GM12878 (cell line): ENCODE data around the gene MYO7B. TPM values are rescaled to one million over a fixed set of nuclear protein-coding genes. Genes with fewer than 3 reads are reported as not detected.

ENCODE experiments used
- ATAC-seq: fragments of 200-7000 bp; cut with Tn5 transposase; 3 replicates; pipeline ENCODE4 v1.9.1; 2020; ENCODE audit warnings: mild to moderate bottlenecking, moderate library complexity
- BruUV-seq: library from RNA; stranded (reverse); fragments of 400-500 nt; replicated peaks from 2 replicates; lab custom pipeline; 2021; lab: Mats Ljungman, UMichigan
- CTCF ChIA-PET: fragments of 300-600 bp; sonication (Branson Sonifier 250); formaldehyde crosslinking; extraction: SDS; loops from one replicate; lab custom pipeline; 2021; ENCODE audit warnings: inconsistent platforms; lab: Yijun Ruan, JAX
- POLR2A ChIA-PET: fragments of 350-600 bp; formaldehyde crosslinking; extraction: SDS; loops from one replicate; lab custom pipeline; 2021; ENCODE audit warnings: inconsistent platforms; lab: Charles Lee
- RAD21 ChIA-PET: fragments of 300-600 bp; sonication (Branson Sonifier 250); formaldehyde crosslinking; loops from one replicate; lab custom pipeline; 2023; ENCODE audit warnings: antibody characterized with exemption; ENCODE audit not compliant: unreplicated experiment; lab: Charles Lee
- SMC1A ChIA-PET: fragments of 300-600 bp; sonication (Branson Sonifier 250); formaldehyde crosslinking; loops from one replicate; lab custom pipeline; 2023; ENCODE audit not compliant: unreplicated experiment, uncharacterized antibody; lab: Charles Lee
- DNase-seq: peaks from one replicate; pipeline ENCODE4 v3.0.0-alpha.2; 2011; ENCODE audit warnings: low read depth, low spot score
- FAIRE-seq: peaks from 3 replicates; lab custom pipeline; 2011; peaks lifted over from hg19 to GRCh38; lab: Jason Lieb, UNC
- H2AFZ ChIP-seq: 2 replicates; pipeline ENCODE4 v1.6.0; 2011; ENCODE audit warnings: low read depth, low read length, control low read depth; ENCODE audit not compliant: control insufficient read depth
- H3K27ac ChIP-seq: 2 replicates; pipeline ENCODE4 v1.5.1; 2011; ENCODE audit warnings: control low read depth; ENCODE audit not compliant: control insufficient read depth, insufficient read depth
- H3K27me3 ChIP-seq, 2 experiments: replicated peaks in 1 of 2; 2 replicates each; pipeline versions ENCODE4 v1.6.0 to v1.6.1; 2011; ENCODE audit warnings: low read length in 1 of 2; ENCODE audit not compliant: control insufficient read depth in 2 of 2, insufficient read depth in 2 of 2
- H3K36me3 ChIP-seq, 2 experiments: 2 replicates each; pipeline ENCODE4 v1.5.1; 2011; ENCODE audit warnings: low read length in 1 of 2; ENCODE audit not compliant: control insufficient read depth in 2 of 2, insufficient read depth in 2 of 2
- H3K4me1 ChIP-seq: 2 replicates; pipeline ENCODE4 v1.6.1; 2011; ENCODE audit warnings: mild to moderate bottlenecking, low read length, moderate library complexity, mixed read lengths; ENCODE audit not compliant: control insufficient read depth, insufficient read depth
- H3K4me2 ChIP-seq: 2 replicates; pipeline ENCODE4 v1.6.0; 2011; ENCODE audit warnings: control low read depth; ENCODE audit not compliant: control insufficient read depth, insufficient read depth
- H3K4me3 ChIP-seq: fragments of 200-600 bp; sonication (generic); 2 replicates; pipeline ENCODE4 v1.5.1; 2016
- H3K79me2 ChIP-seq: 2 replicates; pipeline ENCODE4 v1.6.0; 2011; ENCODE audit warnings: low read length; ENCODE audit not compliant: control insufficient read depth, insufficient read depth
- H3K9ac ChIP-seq: 2 replicates; pipeline ENCODE4 v1.8.0; 2011; ENCODE audit warnings: low read length, control low read depth, mixed read lengths; ENCODE audit not compliant: control insufficient read depth, insufficient read depth
- H3K9me3 ChIP-seq: replicated peaks from 3 replicates; pipeline ENCODE4 v1.5.1; 2011; ENCODE audit warnings: mild to moderate bottlenecking, low read length; ENCODE audit not compliant: control insufficient read depth, insufficient read depth
- H4K20me1 ChIP-seq: 2 replicates; pipeline ENCODE4 v1.6.0; 2011; ENCODE audit not compliant: control insufficient read depth, insufficient read depth
- ATF7 ChIP-seq: fragments of 450-650 bp; IDR thresholded peaks from 2 replicates; pipeline ENCODE4 v1.6.1; 2016; ENCODE audit warnings: low read depth, mild to moderate bottlenecking
- BHLHE40 ChIP-seq, 2 experiments: fragments of 450-650 bp in 1 of 2; IDR thresholded peaks; 2 replicates each; pipeline ENCODE4 v1.6.1; 2011 to 2017; ENCODE audit warnings: low read depth in 2 of 2, borderline replicate concordance in 1 of 2, improper control_type of control experiment in 1 of 2, low read length in 1 of 2, mild to moderate bottlenecking in 1 of 2
- CBFB ChIP-seq: IDR thresholded peaks from 2 replicates; pipeline ENCODE4 v1.6.1; 2016; ENCODE audit warnings: antibody characterized with exemption, low read depth
- CHD4 ChIP-seq: fragments of 200-600 bp; sonication (generic); IDR thresholded peaks from 2 replicates; pipeline ENCODE4 v1.6.1; 2016; ENCODE audit warnings: mild to moderate bottlenecking
- CREM ChIP-seq: IDR thresholded peaks from 2 replicates; pipeline ENCODE4 v1.6.1; 2014; ENCODE audit warnings: antibody characterized with exemption, low read depth
- EZH2 ChIP-seq: IDR thresholded peaks from 2 replicates; pipeline ENCODE4 v1.6.1; 2012; ENCODE audit warnings: low read depth, mild to moderate bottlenecking, control low read depth, inconsistent platforms, low read length, borderline replicate concordance; ENCODE audit not compliant: control insufficient read depth
- JUNB ChIP-seq: IDR thresholded peaks from 2 replicates; pipeline ENCODE4 v1.6.1; 2016; ENCODE audit warnings: antibody characterized with exemption, mild to moderate bottlenecking
- JUND ChIP-seq: IDR thresholded peaks from 2 replicates; pipeline ENCODE4 v1.6.1; 2012; ENCODE audit warnings: low read depth, mild to moderate bottlenecking, low read length, improper control_type of control experiment, moderate library complexity
- MTA2 ChIP-seq: fragments of 450-650 bp; IDR thresholded peaks from 2 replicates; pipeline ENCODE4 v1.6.1; 2016; ENCODE audit warnings: low read depth, mild to moderate bottlenecking, moderate library complexity
- POLR2AphosphoS5 ChIP-seq: IDR thresholded peaks from 2 replicates; pipeline ENCODE4 v1.6.1; 2011; ENCODE audit warnings: mild to moderate bottlenecking, low read length, inconsistent platforms
- RCOR1 ChIP-seq: conservative IDR thresholded peaks from 2 replicates; pipeline ENCODE4 v1.6.1; 2012; ENCODE audit warnings: low read depth, low read length, improper control_type of control experiment
- RFX5 ChIP-seq: IDR thresholded peaks from 2 replicates; pipeline ENCODE4 v1.6.1; 2011; ENCODE audit warnings: low read depth, low read length, improper control_type of control experiment
- SREBF2 ChIP-seq: IDR thresholded peaks from 2 replicates; pipeline ENCODE4 v1.6.1; 2012; ENCODE audit warnings: mild to moderate bottlenecking, low read length
- TAF1 ChIP-seq: IDR thresholded peaks from 2 replicates; pipeline ENCODE4 v1.6.1; 2011; ENCODE audit warnings: mild to moderate bottlenecking, low read depth, low read length, borderline replicate concordance
- WGBS: methylation state at CpG from one replicate; pipeline ENCODE4 v1.1.6; 2016; ENCODE audit warnings: low lambda C conversion rate; ENCODE audit not compliant: insufficient replicate concordance, insufficient coverage; ENCODE audit errors: missing lambda C conversion rate; 5-methylcytosine and 5-hydroxymethylcytosine counted together
- in situ Hi-C: fragments of 300-500 bp; cut with MboI; formaldehyde crosslinking; loops from 9 replicates; pipeline ENCODE4 v1.14.3; 2018; ENCODE audit warnings: mixed read lengths
- intact Hi-C: fragments of 100-400 bp; cut with micrococcal nuclease; formaldehyde crosslinking; loops from one replicate; pipeline ENCODE4 v1.14.2; 2022; ENCODE audit not compliant: unreplicated experiment
- polyA plus RNA-seq, 11 experiments: library from polyadenylated mRNA; depleted of rRNA in 4 of 11; unstranded in 6 of 11; stranded (reverse) in 5 of 11; fragments of >200 nt; fragmentation: Nextera tagmentation in 4 of 11; fragmentation: Illumina TruSeq in 1 of 11; extraction: Ambion mirVana in 4 of 11; extraction: Trizol in 1 of 11; gene quantifications; 1 replicate in 1 of 11; 2 replicates in 10 of 11; pipeline versions ENCODE4 v1.2.1 to v1.2.3, GENCODE V29; 2011 to 2016; ENCODE audit warnings: inconsistent platforms in 2 of 11, missing spikeins in 2 of 11, low read depth in 1 of 11
- total RNA-seq, 4 experiments: library from RNA; depleted of rRNA in 3 of 4; stranded (reverse); fragments of >200 nt in 3 of 4; fragmentation: Illumina TruSeq in 1 of 4; extraction: Trizol in 1 of 4; gene quantifications; 2 replicates each; pipeline versions ENCODE4 v1.2.1 to v1.2.3, GENCODE V29; 2013 to 2021
- TF ChIP-seq, protein P1 (sequence below): fragments of 450-650 bp; IDR thresholded peaks from 2 replicates; pipeline ENCODE4 v1.6.1; 2018; ENCODE audit warnings: borderline replicate concordance, mild to moderate bottlenecking; ENCODE audit not compliant: partially characterized antibody

The MYO7B gene
- total and polyA plus RNA-seq, 10 of the 15 experiments (the other 5 are each of a cell fraction or from before 2014, with no cell fraction given) = 0.08 to 4.8 (median 1.2) TPM

GRCh38 chr2:127636248-127637235 lies 101.1 kb downstream of the MYO7B start:
- Histone ChIP-seq H3K9ac (no peak overlapping the region), H2AFZ (no peak overlapping the region), H3K9me3 (no peaks in the 10 kb centered on the region), H3K27me3 (no peaks in the 10 kb centered on the region), H3K79me2 (no peaks in the 10 kb centered on the region), H3K4me3 (no peak overlapping the region), H3K4me1 (peaks cover 17% of the 10 kb centered on the region), H3K36me3 (no peaks in the 10 kb centered on the region), H4K20me1 (no peaks in the 10 kb centered on the region), H3K27ac (no peak overlapping the region), H3K4me2 (no peak overlapping the region)
- BruUV-seq = no TSS peak
- in situ Hi-C loops (no loop called here), intact Hi-C loops (loop anchor here (5.0 kb wide), 1 partner anchor 39 kb away; no protein-coding TSS in a partner anchor)
- ChIA-PET RAD21 (no interaction called here), CTCF (interaction anchor here (0.5 kb wide), 1 partner anchor 61 kb away, joined by 3 read pairs; no protein-coding TSS in a partner anchor), POLR2A (interaction anchor here (0.5 kb wide), 1 partner anchor 317 kb away, joined by 4 read pairs; no protein-coding TSS in a partner anchor), SMC1A (no interaction called here)
- WGBS = 83% methylated on average over 31 of the region's 33 CpGs
- FAIRE-seq (no peak), ATAC-seq (no peak), DNase-seq (no peak)
- no peak for TF ChIP-seq TAF1
- no peak for TF ChIP-seq ATF7
- no peak for TF ChIP-seq JUNB

DNA sequence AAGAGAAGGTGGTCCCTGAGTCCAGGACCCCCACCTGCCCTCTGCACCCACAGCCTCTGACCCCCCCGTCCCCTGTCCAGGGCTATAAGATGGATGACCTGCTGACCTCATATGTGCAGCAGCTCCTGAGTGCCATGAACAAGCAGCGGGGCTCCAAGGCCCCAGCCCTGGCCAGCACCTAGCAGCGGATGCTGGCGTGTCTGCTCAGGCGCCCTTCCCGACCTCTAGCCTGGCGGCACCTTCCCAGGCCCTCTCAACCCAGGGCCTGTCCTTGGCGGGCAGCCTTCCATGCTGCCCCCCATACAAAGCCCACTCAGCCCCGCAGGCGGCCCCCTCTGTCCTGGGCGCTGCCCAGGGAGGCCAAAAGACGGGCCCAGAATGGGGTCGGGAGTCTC lies 101.8 kb downstream of the MYO7B start:
- Histone ChIP-seq H3K4me1 (peaks cover 17% of the 10 kb centered on the region), H3K4me3 (no peak overlapping the region), H4K20me1 (no peaks in the 10 kb centered on the region), H3K27ac (no peak overlapping the region), H3K79me2 (no peaks in the 10 kb centered on the region), H3K27me3 (no peaks in the 10 kb centered on the region), H2AFZ (no peak overlapping the region), H3K36me3 (no peaks in the 10 kb centered on the region), H3K4me2 (no peak overlapping the region), H3K9me3 (no peaks in the 10 kb centered on the region), H3K9ac (no peak overlapping the region)
- ATAC-seq (no peak), DNase-seq (no peak), FAIRE-seq (no peak)
- in situ Hi-C loops = no loop called here
- ChIA-PET POLR2A (interaction anchor here (0.5 kb wide), 1 partner anchor 318 kb away, joined by 4 read pairs; no protein-coding TSS in a partner anchor), RAD21 (no interaction called here), SMC1A (no interaction called here), CTCF (interaction anchor here (0.5 kb wide), 1 partner anchor 62 kb away, joined by 3 read pairs; no protein-coding TSS in a partner anchor)
- BruUV-seq = no TSS peak
- intact Hi-C loops = loop anchor here (5.0 kb wide), 1 partner anchor 40 kb away; no protein-coding TSS in a partner anchor
- 53% methylated on average over 13 of the region's 13 CpGs for WGBS
- TF ChIP-seq POLR2AphosphoS5 = no peak
- TF ChIP-seq, protein P1, sequence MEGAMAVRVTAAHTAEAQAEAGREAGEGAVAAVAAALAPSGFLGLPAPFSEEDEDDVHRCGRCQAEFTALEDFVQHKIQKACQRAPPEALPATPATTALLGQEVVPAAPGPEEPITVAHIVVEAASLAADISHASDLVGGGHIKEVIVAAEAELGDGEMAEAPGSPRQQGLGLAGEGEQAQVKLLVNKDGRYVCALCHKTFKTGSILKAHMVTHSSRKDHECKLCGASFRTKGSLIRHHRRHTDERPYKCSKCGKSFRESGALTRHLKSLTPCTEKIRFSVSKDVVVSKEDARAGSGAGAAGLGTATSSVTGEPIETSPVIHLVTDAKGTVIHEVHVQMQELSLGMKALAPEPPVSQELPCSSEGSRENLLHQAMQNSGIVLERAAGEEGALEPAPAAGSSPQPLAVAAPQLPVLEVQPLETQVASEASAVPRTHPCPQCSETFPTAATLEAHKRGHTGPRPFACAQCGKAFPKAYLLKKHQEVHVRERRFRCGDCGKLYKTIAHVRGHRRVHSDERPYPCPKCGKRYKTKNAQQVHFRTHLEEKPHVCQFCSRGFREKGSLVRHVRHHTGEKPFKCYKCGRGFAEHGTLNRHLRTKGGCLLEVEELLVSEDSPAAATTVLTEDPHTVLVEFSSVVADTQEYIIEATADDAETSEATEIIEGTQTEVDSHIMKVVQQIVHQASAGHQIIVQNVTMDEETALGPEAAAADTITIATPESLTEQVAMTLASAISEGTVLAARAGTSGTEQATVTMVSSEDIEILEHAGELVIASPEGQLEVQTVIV = no peak
- no peak for TF ChIP-seq CREM
- TF ChIP-seq CHD4 = no peak
- no peak for TF ChIP-seq JUND
- no peak for TF ChIP-seq MTA2
- TF ChIP-seq CBFB = no peak
- TF ChIP-seq RFX5 = no peak
- no peak for TF ChIP-seq SREBF2
- no peak for TF ChIP-seq RCOR1
- TF ChIP-seq BHLHE40 (IDR thresholded peaks at IDR 0.05; ENCODE audit: borderline replicate concordance in 1 of 2, low read depth in 2 of 2, low read length in 1 of 2) = no peak
- no peak for TF ChIP-seq EZH2
